K562 treated with DMSO at 1 percent for 24 hours (cell line): Measurements from ENCODE around the gene GPX5. TPM values are rescaled to one million over a fixed set of nuclear protein-coding genes. Genes with fewer than 3 reads are reported as not detected.

ENCODE experiments used
- total RNA-seq: library from RNA; unstranded; fragments of 300-600 nt; gene quantifications from 2 replicates; pipeline ENCODE4 v1.2.3, GENCODE V29; 2022; ENCODE audit warnings: low read depth; ENCODE audit not compliant: insufficient read depth

Gene GPX5
- 1.0 and 1.4 TPM in 2 replicates for total RNA-seq

GRCh38 chr6:28525496-28526039 lies at the start of gene GPX5:
Gene GPX5 (plus strand): TSS chr6:28525881. CDS start chr6:28526014, 133 bp downstream.

DNA sequence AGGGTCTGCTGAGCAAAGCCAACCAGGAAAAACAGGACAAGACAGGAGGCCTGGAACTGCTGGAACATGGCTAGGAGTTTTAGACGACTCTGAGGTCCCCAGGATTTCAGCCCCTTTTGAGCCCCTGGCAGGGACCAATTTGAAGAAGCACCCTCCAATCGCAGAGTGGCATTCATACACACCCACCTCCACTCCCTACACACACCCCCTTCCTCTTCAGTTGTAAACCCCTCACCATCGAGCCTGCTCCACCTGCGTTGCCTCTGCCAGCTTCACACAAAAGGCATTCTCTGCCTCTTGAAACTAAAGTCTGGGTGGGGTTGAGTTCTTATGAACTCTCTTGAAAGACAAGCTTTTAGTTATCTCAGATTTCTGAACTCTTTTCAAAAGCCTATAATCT lies 10.0 kb upstream of the GPX5 start, which contains the start of gene GPX6:
TSS of gene GPX6 (minus strand) at position 118 of the 400 bp plus-strand sequence. CDS start at position 68, 50 bp downstream.

Other genes with a start within 250 kb of the GPX5 start
- 9.8 and 11.2 TPM in 2 replicates for gene PGBD1, start 244.3 kb upstream of the GPX5 start, total RNA-seq
- 7.6 and 8.8 TPM in 2 replicates for gene ZSCAN31, start 189.7 kb upstream of the GPX5 start, total RNA-seq
- gene ZKSCAN3, start 175.9 kb upstream of the GPX5 start, total RNA-seq: 5.1 and 5.2 TPM in 2 replicates
- gene ZSCAN12, start 126.1 kb upstream of the GPX5 start, total RNA-seq: 4.6 and 5.1 TPM in 2 replicates
- 0.21 TPM in 1 of 2 replicates, not detected in the other for gene ZSCAN23, start 82.4 kb upstream of the GPX5 start, total RNA-seq
- gene GPX6, start 10.1 kb upstream of the GPX5 start, total RNA-seq: not detected in 2 replicates